HG03135 (cell line): ENCODE data around the gene GATA1.
A peak's percentile ranks its signal among the peaks of the same experiment; 100 is the strongest.

Source experiments
- ATAC-seq: cut with Tn5 transposase; IDR thresholded peaks from one replicate; pipeline ENCODE4 v1.9.1; 2021; ENCODE audit warnings: mild to moderate bottlenecking, moderate library complexity; ENCODE audit not compliant: unreplicated experiment

Gene GATA1

DNA sequence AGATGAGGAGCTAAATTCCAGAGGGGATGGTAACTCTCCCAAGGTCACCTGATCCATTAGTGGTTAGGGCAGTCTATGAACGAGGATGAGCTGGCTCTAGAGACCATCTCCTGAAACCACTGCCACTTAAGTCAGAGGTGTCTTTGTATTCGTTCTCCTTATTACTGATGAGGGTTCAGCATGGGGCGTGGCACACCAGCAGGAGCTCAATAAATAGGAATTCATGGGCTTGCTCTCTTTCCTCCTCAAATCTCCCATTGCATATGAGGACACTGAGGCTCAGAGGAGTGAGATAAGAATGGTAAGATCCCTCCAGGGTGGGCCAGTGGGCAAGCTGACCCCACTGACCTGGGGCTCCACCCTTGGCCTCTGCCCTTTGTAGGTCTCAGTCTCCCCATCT is 1.7 kb upstream of the GATA1 start:
- no peak for ATAC-seq

DNA sequence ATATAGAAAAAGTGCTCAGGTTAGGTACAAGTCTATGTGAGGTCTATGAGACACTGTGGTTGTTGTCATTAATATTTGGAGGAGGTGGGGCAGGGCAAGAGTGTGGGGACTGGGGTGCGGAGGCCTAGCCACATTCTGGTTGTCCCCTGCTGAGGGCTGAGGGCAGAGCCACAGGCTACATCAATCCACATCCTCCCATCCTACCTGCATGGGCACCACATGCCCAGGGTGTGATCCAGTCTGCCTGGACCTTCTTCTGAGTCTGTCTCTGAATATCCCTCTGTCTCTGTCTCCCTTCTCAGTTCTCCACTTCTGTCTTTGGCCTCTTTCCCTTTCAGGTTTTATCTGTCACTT is 1.2 kb upstream of the GATA1 start:
- no peak for ATAC-seq

DNA sequence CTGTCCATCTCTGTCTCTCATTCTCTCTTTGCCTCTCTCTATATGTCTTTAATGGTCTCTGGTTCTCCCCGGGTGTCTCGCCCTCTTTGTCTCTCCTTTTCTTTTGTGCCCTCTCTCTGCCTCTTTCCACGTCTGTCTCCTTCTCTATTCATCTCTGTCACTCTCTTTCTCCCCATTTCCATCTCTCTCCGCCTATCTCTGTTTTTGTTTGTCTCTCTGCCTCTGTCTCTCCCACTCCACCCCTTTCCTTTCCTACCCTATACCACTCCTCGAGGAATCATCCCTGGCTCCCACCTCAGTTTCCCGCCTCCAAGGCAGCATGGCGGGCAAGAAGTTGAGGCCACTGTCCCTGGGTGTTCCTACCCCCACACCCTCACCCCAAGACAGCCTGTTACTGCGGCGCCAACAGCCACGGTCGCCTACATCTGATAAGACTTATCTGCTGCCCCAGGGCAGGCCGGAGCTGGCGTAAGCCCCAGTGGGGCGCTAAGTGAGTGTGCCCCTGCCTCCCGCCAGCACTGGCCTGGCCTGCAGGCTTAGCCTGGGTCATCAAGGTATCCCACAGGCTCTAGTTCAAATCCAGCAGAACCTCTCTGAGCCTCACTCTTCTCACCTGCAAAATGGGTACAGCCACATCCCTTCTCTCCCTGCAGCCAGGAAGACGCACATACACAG is 713 bp upstream of the GATA1 start:
- no peak for ATAC-seq

DNA sequence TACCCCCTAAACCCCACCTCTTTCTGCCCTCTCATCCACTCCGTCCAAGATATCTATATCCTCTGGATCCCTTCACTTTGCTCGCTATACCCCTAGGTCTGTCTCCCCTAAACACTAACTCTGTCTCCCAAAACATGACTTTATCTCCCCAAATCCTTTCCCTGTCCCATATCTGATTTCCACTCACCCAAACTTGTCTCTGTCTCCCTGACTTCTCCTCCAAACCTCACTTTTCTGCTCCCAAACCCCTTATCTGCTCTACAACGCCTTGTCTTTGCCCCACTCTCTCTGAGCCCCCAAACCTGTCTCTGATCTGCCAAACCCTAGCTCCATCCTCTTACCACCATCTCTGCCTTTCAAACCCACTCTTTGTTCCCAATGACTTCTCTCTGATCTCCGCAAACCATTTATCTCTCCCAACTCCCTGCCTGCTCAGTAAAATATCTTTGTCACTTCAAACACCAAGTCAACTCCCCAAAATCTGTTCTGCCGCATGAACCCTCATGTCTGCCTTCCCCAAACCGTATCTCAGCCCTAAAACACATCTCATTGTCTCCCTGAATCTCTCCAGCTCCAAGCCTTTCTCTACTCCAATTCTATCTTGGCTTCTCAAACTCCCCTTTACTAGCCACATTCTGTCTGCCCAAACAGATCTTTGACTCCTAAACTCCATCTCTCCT is 575 bp downstream of the GATA1 start:
- ATAC-seq = no peak

DNA sequence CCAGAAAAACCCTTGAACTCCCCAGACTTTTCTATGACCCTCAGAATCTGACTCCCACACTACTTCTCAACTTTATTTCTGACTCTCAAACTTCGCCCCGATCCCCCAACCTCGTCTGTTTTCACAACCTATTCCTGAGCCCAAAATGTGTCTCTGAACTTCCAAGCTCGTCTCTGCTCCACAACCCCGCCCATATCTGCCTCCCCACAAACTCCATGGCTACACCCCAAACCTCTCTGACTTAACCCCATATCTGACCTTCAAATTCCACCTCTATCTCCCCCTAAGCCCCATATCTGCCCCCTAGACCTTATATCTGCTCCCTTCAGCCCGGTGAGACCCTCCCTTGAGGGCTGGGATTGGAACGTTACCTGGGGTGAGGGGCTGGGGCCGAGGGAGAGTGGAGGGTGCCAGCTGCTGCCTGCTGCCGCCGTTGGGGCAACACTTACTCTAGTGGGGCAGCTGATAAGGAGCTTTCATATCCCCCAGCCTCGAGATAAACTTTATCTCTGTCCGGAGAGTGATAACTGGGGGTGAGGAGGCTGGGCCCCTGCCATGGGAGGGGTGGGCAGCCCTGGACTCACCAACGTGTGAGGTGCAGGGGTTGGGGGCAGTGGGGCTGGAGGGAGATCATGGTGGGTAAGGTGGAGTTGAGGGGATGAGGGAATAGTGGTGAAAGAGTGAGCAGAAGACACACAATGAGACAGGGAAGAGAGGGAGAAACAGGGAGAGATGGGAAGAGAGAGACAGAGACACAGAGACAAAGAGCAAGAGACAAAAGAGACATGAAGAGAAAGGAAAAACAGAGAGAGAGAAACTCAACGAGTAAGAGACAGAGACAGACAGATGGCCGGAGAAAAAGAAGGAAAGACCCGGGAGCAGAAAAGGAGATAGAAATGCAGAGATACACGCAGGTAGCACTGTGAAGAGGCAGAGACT is 1.4 kb downstream of the GATA1 start:
- ATAC-seq = no peak

DNA sequence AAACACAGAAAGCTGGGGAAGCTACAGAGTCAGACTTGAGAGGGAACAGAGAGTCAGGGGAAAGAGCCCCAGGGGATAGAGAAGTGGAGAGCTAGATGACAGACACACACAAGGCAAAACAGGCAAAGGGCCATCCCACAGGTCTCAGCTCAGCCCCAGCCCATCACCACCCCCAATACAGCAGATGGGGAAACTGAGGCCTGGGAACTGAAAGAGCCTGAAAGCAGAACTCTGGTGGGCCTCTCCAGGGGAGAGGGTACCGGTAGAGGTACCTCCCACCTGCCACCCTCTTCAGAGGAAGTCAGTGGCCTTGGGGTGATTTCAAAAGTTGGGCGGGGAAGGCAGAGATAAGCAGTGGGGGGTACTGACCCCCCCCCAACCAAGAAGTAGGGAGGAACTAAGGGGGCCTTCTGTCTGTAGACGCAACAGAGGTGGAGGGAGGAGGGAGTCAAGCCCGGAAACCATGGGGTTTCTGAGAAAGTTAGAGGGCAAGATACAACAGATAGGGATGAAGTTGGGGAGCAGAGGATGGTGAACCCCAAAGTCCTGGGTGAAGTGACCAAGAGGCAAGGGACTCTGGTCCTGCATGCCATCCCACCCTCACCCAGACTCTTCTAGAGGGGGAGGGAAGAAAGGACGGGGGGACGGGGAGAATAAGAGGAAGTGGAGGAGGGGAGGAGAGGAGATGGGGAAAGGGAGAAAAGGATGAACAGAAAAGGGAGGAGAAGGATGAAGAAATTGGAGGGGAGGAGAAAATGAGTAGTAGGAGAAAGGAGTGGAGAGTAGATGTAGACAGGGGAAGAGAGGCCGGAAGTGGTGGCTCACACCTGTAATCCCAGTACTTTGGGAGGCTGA is 3.2 kb downstream of the GATA1 start:
- no peak for ATAC-seq

DNA sequence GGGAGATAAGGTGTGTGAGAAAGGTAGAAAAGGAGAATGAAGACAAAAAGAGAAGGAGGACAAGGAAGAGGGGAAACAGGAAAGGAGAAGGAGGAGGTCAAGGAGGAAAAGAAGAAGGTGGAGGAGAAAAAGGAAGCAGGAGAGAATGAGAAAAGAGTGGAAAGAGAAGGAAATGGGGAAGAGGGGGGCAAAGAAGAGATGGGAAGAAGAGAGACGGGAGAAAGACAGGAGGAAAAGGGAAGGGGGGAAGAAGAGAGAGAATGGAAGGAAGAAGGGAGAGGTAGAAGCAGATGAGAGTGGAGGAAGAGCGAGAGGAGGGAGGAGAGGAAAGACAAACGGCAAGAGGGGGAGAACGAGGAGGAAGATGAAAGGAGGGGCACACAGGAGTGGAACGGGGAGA is 4.1 kb downstream of the GATA1 start:
- ATAC-seq = no peak

DNA sequence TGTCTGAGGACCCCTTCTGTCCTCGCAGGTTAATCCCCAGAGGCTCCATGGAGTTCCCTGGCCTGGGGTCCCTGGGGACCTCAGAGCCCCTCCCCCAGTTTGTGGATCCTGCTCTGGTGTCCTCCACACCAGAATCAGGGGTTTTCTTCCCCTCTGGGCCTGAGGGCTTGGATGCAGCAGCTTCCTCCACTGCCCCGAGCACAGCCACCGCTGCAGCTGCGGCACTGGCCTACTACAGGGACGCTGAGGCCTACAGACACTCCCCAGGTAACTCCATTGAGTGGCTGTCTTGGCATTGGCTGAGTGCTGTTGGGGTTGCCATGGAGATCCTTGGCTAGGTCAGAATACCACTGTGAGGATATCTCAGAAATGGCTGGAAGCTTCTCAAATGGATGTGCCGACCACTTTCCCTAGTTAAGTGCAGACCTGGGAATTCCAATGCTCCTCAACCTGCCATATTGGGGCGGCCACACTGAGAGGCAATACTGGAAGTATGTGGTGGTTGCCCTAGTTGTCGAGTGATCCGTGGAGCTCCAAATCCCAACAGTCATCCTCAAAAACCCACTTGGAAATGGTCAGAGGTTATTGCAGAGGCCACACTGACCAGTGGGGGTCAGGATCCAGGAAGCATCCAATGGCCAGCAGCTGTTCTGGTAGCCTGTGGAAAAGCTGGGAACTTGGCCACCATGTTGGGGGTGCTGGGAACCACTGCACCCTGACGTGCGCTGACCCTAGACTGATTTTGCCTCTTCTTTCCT is 4.9 kb downstream of the GATA1 start:
- no peak for ATAC-seq

DNA sequence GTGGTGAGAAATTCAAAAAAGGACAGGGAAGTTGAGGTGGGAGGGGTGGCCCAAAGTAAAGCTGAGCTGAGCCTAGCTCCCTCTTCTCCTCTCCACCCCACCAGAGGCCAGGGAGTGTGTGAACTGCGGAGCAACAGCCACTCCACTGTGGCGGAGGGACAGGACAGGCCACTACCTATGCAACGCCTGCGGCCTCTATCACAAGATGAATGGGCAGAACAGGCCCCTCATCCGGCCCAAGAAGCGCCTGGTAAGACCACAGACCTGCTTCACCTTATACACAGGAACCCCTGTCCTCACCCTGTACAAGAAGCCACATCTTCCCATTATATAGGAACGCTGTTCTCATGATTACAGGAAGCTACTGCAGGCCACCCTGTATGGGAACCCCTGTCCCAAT is 5.8 kb downstream of the GATA1 start:
- no peak for ATAC-seq

DNA sequence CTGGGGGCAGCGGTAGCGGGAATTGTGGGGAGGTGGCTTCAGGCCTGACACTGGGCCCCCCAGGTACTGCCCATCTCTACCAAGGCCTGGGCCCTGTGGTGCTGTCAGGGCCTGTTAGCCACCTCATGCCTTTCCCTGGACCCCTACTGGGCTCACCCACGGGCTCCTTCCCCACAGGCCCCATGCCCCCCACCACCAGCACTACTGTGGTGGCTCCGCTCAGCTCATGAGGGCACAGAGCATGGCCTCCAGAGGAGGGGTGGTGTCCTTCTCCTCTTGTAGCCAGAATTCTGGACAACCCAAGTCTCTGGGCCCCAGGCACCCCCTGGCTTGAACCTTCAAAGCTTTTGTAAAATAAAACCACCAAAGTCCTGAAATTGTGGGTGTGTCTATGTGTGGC is 7.5 kb downstream of the GATA1 start:
- no peak for ATAC-seq

DNA sequence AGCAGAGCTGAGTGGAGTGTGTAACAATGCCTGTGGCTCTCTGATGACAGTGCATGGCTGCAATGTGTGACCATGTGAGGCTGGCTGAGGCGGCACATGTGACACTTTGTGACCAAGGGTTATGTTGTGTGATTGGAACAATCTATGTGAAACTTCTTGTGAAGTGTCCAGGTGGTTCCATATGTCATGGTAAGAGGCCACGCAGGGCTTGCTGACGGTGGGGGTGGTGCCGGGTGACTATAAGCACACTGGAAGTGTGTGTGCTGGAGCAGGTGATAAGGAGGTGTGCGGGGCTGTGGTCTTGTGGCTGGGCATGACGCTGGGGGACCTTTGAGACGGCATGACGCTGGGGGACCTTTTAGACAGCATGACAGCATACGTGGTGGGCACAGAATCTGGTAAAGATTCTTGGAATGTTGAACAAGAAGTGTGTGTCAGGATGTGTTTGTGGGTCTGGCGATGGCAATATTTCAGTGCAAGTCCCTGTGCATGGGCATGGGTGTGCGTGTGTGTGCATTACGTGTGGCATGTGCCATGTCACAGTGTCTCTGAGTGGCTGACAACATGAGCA is 8.0 kb downstream of the GATA1 start:
- no peak for ATAC-seq

DNA sequence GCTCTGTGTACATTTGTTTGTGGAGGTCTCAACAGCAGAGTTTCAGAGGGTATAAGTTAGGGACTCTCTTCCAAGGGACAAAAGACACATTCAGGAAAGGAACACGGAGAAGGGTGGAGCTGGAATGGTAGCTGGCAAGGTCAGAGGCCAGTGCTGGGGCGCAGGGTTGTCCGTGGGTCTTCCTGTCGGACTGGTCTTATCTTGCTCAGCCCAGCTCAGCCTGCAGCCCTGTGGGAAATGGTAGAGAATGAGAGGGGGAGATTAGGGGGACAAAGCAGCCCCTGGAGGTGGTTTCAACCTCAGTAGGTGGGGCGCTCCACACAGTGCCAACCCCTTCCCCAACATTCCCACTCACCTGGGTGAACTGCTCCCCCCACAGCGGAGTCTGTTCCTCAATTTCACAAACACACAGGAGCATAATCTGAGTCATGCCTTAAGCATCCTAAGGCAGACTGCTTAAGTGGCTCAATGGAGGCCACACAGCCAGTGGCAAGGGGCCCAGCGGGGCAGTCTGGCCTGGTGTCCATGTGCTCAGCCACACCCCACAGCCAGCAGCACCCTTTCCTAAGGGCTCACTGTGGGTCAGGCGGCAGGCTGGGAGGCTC is 8.6 kb downstream of the GATA1 start:
- ATAC-seq = no peak

DNA sequence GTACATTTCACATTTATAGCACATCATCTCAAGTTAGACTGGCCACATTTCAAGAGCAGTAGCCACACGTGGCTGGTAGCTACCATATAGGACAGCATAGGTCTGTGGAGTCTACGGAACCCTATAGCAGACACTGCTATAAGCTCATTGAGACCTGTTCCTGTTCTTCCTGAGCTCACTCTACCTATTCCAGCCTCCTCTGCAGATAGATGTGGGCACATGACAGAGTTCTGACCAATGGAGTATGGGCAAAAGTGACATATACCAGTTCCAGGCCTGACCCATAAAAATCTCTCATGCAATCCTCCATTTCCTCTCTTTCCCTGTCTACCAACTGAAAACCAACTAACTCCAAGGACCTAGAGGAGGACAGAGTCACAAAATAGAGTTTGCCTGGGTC is 11.9 kb downstream of the GATA1 start:
- no peak for ATAC-seq

DNA sequence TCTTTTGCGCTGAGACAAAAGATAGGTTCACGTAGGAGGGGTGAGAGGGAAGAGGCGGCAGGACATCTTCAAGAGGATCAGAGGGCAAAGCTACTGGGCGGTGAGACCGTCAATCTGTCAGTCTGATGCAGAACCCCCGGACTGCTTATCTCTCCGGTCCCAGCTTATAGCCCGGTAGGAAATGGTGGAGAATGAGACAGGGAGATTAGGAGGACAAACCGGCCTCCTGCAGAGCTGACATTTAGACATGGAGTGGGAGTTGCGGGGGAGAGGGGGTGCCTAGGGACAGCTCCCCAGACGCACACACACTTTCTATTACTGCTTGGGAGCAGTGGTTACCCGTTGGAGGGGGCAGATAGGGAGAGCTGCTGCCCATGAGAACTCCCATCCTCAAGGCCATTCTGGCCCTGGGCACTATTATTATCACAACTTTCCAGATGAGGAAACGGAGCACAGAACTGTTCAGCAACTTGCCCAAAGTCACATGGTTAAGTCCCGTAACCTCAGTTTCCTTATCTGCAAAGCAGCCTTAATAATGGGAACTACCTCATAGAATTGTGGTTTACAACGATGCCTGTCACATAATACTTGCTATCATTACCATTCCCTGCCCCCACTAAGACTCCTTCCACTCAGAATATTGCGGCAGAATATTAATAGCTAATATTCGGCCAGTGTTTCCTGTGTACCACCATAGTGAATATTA is 14.3 kb downstream of the GATA1 start:
- no peak for ATAC-seq

DNA sequence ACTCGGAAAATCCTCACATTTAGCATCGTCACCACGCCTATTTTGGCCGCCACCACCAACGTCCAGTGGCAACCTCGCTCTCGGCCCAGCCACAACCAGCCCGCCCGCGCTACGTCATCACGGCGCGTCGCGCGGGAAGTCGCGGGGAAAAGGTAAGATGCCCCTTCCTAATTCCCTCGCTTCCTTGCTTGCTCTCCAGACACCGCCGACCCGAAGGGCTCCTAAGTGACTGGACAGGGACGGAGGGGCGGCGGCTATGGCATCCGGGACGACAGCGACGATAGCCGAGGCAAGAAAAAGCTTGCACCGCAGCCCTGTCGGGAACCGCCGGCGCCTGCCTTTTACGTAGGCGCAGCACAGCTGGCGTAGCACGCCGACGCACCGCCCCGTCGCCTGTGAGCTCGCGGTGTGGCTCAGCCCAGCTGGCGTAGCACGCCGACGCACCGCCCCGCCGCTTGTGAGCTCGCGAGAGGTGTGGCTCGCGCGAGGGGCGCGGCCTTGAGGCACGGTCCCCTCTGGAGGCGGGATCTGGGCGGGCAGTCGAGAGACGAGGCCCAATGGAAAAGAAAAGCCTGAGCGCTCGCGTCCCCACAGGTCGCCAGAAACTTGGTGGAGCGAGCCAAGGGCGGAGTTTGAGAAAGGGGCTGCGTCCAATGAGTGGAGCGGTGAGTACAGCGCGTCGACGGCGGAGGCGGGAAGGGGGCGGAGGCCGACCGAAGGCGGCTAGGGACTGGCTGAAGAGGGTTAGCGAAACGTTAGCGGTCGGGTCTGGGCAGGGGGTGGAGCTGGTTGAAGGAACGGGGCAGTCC is 15.1 kb downstream of the GATA1 start, which contains the start of gene HDAC6:
Gene HDAC6 (plus strand): TSS at position 788 of the 809 bp plus-strand sequence. CDS start 626 bp downstream, outside the sequence.
- ATAC-seq = peak; percentile 85

DNA sequence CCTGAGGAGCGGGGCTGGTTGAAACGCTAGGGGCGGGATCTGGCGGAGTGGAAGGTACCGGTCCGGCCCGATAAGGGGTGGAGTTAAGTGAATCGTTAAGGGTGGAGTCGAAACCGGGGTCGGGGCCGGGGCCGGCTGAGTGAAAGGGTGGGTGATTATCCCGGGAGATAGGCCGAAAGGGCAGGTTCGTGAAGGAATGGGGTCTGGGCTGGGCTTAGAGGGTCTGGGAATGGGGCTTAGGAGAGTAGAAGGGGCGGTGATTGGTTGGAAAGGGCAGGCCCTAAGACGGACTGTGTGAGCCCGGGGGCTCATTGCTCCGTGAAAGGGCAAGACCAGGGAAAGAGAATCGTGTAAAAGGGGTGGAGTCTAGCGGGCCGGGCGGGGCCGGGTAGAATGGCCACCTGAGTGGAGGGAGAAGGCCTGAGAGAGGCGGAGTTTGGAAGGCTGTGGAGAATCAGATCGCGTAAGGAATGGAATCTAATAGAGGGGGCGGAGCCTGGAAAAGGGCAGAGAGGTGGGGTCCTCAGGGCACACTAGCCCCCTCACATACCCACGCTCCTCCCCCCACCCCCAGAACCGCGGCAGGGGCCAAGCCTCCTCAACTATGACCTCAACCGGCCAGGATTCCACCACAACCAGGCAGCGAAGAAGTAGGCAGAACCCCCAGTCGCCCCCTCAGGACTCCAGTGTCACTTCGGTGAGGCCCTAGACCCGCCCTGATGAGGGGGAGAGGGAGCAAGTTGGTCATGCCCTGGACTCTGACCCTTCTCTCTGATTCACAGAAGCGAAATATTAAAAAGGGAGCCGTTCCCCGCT is 15.9 kb downstream of the GATA1 start:
- ATAC-seq = peak; percentile 44

DNA sequence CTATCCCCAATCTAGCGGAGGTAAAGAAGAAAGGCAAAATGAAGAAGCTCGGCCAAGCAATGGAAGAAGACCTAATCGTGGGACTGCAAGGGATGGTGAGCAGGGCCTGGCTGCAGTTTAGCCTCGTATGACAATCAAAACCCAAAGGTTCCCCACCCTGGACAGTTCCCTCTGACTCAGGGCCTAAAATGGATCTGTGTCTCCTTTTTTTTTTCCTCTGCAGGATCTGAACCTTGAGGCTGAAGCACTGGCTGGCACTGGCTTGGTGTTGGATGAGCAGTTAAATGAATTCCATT is 16.5 kb downstream of the GATA1 start:
- ATAC-seq = no peak
